Activated T-helper 1 cell treated with Interleukin-2 at 50 U/mL for 16 hours (primary cell): ENCODE data around the gene MCRIP1.

Source experiments
- DNase-seq: peaks from one replicate; pipeline ENCODE4 v3.0.0-alpha.2; 2020; ENCODE audit warnings: low read depth

The MCRIP1 gene, protein sequence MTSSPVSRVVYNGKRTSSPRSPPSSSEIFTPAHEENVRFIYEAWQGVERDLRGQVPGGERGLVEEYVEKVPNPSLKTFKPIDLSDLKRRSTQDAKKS

DNA sequence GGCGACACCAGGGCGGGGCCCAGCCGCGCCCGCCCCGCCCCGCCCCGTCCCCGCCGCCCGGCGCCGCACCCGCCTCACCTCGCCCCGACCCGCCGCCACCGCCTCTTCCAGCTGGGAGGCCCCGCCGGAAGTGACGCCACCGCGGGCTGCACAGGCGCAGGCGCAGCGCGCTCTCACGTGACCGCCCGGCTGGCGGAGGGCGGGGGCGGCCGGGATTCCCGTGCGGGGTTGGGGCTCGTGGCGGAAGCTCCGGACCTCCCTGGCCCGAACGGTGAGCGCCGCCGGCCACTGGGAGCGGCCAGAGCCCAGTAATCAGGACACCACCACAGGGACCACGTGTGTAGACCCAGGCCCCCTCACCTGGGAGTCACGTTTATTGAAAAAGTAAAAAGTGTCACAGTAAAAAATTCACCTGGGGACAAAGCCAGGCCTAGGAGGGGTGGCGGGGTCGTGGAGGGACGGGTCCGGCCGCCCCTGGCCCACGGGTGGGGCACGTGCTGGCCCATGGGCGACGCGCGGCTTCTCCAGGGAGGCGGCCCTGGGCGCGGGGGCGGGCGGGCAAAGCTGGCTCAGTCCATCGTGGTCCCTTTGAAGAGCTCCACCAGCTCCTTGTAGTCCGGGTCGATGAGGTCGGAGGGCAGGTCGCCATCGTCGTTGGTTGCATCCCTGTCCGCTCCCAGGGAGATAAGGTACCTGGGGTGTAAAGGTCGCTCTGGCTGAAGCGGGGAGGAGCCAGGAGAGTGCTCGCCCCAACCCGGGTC, at the start of gene MCRIP1:
Gene MCRIP1, minus strand, starts transcription at position 132 of the 761 bp plus-strand sequence. CDS start 8,785 bp downstream, outside the sequence.
- peak; percentile 94 for DNase-seq

DNA sequence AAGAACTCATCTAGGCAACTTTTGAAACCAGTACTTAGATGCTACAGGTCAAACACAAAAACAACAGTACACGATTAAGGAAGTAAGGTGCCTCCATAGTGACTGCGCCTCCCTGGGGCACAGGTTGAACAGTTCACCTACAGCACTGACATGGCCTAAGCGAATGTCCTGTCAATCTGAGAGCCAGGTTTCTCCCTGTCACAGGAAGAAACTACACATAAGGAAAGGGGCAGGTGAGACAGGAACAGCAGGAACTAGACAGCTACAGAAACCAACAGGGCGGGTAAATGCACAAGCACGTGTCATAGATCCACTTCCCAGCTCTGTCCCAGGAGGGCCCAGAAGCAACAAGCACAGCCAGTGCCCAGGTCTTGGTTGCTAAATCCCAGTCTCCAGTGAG, 46.0 kb upstream of the MCRIP1 start:
- DNase-seq = no peak

DNA sequence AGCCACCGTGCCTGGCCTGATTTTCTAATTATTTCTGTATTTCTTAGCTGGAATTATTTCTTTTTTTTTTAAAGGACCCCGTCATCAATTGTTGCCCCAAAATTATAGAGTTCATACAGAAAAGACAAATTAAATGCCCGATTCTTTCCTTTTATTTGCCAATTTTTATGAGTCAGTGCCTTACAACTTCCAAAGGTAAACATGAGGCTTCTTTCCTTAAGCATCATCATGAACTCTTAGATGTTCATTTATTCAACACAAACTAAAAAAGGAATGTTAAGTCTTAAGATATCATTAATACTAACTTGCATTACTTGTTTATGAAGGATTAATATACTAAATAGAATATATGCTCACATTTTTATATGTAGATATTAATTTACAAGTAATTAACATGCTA, 45.2 kb upstream of the MCRIP1 start:
- no peak for DNase-seq

DNA sequence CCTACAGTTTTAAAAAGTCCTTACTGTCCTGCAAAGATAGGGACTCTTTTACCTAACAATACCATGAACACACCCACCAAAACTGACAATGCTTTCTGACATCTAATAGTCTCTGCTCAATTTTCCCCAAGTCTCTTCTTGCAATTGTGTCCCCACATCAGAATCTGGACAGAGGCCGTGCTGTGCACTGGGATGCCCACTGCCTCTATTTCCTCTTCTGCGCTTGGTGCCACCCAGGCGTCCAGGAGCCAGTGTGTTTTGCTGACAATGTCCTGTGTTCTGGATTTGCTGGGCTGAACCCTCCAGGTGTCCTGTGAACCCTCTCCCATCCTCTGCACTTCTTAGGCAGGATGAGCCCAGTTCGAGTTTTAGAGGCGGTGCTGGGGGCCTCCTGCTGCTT, 44.5 kb upstream of the MCRIP1 start:
- no peak for DNase-seq

DNA sequence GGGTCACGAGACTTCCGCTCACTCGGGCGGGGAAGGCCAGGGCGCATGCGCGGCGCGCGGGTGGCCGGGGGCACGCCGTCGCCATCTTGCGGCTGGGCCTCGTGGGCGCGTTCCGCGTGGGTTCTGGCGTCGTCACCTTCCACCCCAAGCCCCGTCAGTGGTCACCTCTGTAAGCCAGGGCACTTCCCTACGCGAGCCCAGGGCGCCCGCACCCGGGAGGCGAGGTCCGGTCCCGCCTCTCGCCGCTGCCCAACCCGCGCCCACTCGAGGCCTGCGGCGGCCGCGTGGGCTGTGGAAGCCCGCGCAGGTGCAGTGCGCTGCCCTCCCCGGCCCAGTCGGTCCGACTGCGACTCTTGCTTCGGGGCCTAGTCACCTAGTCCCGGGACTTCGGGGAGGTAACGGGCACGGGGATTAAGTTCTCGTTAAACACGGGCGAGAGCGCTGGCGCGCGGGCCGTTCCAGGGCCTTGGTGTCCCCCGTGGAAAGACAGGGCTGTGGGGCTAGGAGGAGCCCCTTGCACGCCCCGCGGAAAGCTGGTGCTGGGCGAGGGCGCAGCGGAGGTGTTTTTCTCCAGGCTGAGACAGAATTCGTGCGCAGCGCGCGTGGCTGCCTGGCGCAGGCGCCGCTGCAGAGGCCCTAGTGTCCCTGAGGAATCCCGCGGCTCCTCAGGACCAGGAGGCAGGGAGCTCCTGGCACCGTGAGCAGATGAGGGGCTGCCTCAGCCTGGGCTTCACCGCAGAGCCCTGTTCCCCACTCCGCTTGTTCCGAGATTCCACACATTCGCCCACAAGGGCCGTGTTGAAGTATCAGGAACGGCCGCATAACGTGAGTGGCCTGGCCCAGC, 38.5 kb upstream of the MCRIP1 start:
- peak; percentile 96 for DNase-seq

DNA sequence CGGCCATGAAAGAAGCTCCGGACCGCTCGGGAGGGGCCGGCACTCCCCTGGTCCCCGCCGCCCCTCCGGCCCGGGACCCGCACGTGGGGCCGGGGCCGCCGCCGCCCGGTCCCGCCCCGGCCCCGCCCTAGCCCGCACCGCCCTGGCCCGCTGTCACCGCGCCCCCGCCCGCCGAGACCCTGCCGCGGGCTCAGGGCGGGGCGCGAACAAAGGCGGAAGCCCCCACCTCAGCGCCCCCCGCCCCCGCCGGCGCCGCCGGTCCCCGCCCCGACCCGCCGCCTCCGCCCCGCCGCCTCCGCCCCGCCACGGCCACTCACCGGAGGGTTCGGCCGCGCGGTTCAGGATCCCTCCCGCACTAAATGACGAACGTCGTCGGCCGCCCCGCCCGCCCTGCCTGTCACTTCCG, 37.9 kb upstream of the MCRIP1 start, which contains the start of gene ARHGDIA:
Gene ARHGDIA, minus strand, starts transcription at position 357 of the 406 bp plus-strand sequence. CDS start 1,407 bp downstream, outside the sequence.
- no peak for DNase-seq

DNA sequence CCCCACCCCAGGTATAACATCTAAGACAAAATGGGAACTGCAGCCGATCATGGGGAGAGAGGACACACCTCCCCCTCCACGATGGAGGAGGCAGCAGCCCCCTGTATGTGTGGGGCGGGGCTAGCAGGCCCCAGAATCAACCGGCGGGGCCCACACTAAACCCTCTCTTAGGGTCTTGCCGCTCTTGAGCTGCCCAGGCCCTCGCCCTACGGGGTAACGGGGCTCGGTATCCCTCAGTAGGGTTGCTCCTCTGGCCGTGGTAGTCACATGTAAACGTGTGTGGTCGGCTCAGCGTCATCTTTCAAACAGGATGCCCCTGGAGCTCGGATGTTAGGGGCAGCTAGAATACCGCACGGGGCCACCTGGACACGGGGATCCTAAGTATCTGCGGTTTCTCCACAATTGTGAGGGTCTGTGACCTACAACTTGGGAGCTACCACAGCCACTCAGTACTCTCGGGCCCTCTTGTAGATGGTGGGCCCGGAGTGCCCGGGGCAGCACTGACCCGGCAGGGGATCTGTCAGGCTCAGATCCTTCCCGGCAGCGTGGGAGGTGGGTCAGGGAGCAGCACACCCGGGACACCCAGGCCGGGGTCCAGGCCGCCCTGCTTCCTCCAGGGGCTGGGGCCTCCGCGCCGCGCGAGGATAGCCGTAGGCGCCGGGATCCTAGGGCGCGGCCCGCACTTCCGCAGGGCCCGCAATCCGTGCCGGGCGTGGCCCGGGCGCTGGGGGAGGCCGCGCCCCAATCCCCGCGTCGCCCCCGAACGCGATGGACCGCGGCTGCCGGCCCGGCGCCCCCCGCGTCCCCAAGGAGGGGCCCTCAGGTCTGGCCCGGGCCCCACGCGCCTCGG, 37.3 kb upstream of the MCRIP1 start:
- peak; percentile 30 for DNase-seq

DNA sequence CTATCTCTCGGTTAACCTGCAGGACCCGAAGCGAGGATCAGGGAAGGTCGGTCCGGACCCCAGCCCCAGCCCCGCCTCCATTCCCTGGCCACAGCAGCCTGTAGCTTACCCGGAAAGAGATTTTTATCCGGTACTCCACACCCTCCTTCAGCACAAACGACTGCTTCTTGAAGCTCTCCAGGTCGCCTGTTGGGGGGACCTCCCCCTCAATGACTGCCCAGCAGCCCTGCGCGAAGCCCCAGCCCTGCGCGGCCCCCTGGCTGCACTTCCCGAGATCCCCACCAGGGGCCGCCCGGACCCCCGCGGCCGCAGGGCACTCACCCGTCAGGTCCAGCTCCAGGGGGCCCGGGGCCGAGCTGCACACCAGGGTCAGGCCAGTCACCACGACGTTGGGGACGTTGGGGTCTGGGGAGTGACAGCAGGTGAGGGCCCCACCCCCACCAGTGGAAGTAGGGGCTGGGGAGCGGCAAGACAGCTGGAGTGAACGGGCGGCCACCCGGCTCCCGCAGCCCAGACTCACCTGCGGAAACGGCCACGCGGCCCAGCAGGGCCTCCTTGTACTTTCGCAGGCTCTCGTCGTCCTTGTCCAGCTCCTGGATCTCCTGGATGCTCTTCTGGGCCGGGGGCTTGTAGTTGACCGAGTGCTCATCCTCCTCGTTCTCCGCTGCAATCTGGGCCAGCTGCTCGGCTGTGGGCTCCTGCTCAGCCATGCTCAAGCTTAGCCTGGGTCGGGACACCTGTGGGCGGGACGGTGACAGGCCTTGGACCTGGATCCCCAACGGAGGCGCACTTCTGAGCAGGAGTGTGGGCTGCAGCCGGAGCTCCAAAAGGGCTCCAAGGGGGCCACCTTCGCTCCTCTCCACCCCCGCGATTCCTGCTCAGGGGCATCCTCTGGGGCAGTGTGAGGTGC, 36.4 kb upstream of the MCRIP1 start:
- no peak for DNase-seq

DNA sequence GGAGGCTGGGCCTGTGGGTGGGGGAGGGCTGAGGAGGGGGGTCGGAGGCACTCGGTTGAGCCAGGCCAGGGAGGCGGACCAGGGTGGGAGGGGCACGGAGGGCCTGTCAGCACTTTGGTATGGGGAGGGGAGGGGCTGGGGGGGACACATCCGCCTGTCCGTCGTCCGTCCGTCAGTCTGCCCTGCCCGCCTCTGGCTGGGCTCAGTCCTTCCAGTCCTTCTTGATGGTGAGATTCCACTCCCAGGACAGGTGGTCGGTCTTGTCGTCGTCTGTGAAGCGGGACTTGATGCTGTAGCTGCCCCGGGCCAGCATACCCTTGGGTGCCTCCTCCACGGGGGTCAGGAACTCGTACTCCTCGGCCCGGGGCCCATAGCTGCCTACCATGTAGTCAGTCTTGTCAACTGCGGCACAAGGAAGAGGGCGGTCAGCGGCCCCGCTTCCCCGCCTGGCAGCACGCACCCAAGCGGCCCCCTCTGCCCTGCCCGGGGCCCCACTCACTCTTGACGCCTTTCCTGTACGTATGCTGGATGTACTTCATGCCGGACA, 35.7 kb upstream of the MCRIP1 start:
- DNase-seq = no peak

DNA sequence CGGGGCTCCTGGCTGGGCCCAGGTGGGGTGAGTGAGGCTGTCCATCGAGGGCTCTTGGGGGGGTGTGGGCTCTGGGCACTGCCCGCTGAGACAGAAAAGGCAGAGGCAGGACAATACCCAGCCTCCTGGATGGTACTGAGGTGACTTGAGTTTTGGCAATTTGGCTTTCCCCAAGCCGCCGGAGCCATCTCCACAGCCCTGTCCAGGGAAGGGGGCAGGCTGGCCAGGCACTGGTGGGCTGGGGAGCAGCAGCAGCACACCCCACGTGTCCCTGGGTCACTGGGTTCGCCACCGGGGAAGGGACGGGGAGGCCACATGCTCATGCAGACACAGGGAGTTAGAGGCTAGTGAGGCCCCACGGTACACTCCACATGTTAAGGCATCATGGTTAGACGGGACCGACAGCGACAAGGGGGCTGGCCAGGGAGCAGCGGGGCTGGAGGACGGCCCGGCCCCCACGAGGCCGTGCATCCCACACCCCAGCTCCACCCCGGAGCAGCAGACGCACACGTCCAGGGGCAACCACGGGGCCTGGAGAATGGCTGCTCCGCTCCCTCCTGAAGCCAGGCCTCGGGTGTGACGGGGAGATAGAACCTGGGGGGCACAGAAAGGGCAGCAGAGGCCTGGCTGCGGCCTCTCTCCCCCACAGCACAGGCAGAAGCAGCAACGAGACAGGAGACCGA, 35.0 kb upstream of the MCRIP1 start:
- DNase-seq = no peak

DNA sequence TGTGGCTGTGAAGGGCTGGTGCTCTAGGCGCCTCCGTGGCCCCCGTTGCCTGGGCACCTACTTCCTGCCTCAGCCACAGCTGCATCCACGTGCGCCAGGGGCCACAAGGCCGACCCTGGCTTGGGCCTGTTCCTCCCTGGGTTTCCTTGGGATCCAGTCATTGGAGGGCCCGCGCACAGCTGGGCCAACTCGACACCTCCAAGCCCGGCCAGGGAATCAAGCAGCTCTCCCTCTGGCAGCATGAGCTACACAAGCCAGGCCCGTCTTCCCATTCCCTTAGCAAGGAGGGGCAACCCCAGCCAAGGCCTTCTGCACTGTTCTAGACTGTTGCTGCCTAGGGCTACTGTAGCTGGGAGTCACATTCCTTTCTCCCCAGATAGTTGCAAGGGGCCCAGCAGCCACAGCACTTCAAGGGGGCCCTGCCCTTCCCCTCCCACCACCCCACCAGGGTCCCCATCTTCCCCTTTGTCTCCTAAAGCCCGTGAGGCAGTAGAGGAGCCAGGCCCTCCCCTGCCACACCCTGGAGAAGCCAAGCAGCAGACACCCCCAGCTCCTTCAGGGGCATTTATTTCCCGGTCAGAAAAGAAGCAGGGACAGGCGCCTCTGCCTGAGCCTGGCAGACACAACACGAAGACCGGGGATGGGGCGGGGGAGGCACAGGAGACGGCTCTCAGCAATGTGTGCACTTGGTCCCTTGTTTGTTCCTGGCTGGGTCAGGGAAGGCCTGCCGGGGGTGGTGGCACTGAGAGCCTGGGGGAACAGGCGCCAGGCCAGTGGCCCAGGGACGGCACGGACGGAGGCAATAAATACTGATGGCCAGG, 34.3 kb upstream of the MCRIP1 start:
- DNase-seq = no peak

DNA sequence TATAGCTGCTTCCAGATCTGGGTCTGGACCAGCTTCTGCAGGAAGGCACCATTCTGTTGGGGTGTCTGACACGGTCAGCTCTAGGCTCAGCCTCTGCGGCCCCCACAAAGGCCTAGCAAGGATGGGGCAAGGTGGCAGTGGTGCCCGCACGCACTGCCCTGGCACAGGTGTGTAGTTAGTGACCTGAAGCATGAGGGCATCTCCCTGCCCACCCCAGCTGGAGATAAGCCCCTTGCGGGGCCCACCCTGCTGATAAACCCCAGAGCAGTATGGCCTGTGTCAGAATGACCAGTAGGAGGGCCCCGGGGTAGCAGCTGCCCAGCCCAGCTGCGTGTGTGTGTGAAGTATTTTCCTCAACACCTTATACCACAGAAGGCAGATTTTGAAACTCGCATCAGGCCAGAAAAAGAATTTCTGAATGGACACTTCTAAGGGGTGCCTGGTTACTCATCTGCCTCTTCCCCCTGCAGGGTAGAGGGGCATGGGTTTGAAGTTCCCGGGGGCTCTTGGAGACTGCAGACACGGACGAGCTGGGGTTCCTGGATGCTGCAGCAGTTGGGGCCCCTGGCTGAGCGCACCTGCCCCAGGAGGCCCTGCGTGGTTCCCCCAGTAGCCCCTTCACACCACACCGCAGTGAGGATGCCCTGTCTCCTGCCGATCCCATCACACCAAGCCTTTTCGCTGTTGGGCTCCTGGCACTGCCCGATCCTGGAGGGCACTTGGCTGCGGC, 33.5 kb upstream of the MCRIP1 start:
- no peak for DNase-seq

DNA sequence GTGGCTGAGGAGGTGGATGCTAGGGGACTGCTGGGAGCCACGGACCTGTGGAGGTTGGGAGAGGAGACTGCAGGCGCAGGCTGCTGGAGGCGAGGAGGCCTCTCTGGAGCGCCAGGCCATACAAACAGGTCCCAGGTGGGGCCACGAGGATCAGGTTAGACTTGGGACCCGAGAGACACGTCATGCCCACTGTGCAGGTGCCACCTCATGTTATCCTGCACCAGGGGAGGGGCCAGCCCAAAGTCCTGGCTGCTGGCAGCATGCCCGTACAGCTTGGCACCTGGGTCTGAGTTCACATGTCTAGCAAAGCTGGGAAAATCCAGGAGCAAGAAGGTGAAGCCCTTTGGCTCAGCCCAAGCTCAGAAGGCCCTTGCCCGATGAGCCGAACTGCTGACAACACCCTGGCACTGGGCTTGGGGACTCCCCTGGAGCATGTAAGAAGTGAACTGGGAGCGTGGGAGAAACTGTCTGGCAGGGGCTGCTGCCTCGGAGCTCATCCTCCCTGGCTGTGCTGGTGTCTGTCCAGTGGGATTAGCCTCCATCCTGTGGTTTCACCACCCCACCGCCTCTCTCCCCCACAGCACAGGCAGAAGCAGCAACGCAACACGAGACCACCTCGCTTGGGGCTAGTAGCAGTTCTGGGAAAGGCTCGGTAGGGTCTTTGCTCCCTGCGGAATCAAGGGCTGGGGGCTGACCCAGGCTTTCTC, 32.8 kb upstream of the MCRIP1 start:
- no peak for DNase-seq

DNA sequence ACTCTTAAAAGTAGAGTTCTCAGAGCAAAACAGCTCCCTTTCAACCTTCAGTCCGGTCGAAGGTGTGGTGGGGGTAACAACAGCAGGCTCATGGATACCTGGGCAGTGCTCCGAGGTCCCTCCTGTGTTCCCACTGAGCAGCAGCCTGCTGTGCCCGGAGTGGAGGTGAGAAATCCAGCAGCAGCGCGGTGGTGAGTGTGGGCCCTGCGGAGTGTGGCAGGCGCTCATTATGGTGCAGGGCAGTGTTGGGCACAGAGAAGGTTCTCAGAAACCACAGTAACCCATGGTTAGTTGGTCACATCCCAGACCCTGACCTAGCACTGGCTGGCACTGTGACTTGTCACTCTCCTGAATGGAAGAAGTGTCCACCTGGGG, 32.3 kb upstream of the MCRIP1 start:
- DNase-seq = no peak

DNA sequence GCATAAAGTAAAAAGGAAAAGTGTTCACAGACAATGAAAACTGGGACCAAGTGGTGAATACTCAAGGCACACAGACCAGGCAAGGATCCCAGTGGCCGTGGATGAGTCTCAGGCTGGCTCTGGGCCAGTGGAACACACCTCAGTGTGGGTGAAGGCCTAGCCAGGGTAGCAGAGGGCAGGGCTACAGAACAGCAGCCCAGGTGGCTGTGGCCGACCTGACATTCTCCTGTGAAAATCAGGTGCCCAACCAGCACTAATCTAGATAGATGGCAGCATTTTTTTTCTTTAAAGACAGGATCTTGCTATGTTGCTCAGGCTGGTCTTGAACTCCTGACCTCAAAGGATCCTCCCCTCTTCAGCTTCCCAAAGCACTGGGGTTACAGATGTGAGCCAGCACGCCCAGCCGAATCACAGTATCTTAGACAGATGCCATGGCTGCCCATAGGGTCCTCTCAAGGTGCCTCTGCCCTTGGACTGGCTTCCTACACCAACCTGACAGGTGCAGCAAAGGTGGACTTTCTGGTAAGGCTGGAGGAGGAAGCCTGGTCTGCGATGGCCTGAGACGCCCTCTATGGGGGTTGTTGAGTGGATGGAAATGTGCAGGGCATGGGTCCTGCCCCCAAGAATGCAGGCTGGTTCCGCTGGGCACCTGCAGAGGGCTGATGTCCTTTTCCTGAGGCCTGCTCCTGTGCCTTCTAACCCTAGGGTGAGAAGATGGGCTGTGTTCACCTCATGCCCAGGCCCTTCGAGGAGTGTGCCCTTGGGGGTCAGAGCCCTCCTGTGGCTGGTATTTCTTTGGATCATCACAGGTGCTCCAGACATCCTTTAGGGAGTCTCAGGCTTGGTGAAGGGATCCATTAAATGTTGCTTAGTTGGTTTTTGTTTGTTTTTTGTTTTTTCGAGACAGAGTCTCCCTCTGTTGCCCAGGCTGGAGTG, 31.0 kb upstream of the MCRIP1 start:
- no peak for DNase-seq

DNA sequence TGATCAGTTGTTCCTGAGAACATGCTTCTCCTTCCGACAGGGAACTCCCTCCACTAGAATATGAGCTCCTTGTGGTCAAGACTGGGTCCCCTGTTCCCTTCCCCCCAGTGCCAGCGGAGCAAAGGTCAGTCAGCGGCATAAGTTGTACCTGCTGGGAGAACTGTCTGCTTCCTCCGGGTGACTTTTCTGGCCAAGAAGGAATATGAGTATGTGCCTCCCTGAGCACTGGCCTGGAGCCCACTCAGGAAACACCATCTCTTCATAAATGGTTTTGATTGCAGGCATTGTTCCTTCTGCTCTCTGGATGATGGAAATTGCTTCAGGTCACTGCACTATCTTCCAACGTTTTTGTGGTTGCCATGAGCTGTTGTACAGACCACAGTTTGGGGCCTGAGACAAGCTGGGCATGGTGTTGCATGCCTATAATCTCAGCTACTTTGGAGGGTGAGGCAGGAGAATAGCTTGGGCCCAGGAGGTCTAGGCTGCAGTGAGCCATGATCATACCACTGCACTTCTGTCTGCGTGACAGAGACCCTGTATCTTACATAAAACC, 30.1 kb upstream of the MCRIP1 start:
- DNase-seq = no peak
